ENCODE data around the gene APBA1.

DNA sequence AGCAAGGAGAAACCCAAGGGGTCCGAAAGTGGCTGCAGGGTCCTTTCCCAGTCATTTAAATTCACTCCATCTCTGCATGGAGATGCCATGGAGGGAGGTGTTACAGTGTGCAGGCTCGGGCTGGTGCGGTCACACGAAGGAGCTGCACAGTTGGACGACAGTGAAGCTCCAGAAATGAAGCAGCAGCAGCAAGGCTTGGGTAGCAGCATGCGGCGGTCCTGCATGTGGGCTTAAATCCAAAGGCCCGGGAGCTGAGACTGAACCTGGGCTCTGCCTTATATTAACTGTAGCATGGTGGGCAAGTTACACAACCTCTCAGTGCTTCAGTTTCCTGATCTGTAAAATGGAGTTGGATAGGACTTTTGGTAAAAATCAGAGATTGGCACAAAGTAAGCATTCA lies 51.4 kb downstream of the APBA1 start:
- TF ChIP-seq REST (IDR thresholded peaks at IDR 0.05; ENCODE audit: insufficient read depth in 1 of 2, low read depth in 2 of 2, low read length in 2 of 2) (no peak), SIN3A (IDR thresholded peaks at IDR 0.05; ENCODE audit: borderline replicate concordance, insufficient read depth, low read length) (no peak)

All from PFSK-1 (cell line).